K562 (cell line): ENCODE measurements around the gene GAB2. TPM values are rescaled to one million over a fixed set of nuclear protein-coding genes. Genes with fewer than 3 reads are reported as not detected.

Experiments used
- CBX1 ChIP-seq: sonication (generic); IDR thresholded peaks from 2 replicates; pipeline ENCODE4 v1.6.1; 2016; ENCODE audit warnings: antibody characterized with exemption, low read depth, mild to moderate bottlenecking
- CTCF ChIP-seq, 3 experiments: IDR thresholded peaks in 2 of 3; conservative IDR thresholded peaks in 1 of 3; 2 replicates each; pipeline ENCODE4 v1.5.1; 2011 to 2012; ENCODE audit warnings: low read length in 3 of 3, mild to moderate bottlenecking in 3 of 3, control low read depth in 2 of 3, improper control_type of control experiment in 1 of 3, inconsistent platforms in 1 of 3, low read depth in 1 of 3, mixed read lengths in 1 of 3, moderate library complexity in 1 of 3; ENCODE audit not compliant: insufficient read depth in 2 of 3
- E2F5 ChIP-seq: sonication (generic); formaldehyde crosslinking; IDR thresholded peaks from 2 replicates; pipeline ENCODE4 v1.8.0; 2022; ENCODE audit warnings: mild to moderate bottlenecking, missing genetic modification reagents
- GTF3C2 ChIP-seq: IDR thresholded peaks from 3 replicates; pipeline ENCODE4 v1.6.1; 2011; ENCODE audit warnings: borderline replicate concordance, mild to moderate bottlenecking, moderate library complexity; ENCODE audit not compliant: insufficient read length; ENCODE audit errors: extremely low read depth
- HDAC2 ChIP-seq: fragments of 450-650 bp; IDR thresholded peaks from 2 replicates; pipeline ENCODE4 v1.6.1; 2016; ENCODE audit warnings: mild to moderate bottlenecking
- MECOM ChIP-seq: fragments of 250-450 bp; sonication (Bioruptor Pico); IDR thresholded peaks from 2 replicates; pipeline ENCODE4 v1.8.0; 2022; ENCODE audit warnings: inconsistent platforms
- NCOA4 ChIP-seq: fragments of 450-650 bp; IDR thresholded peaks from 2 replicates; pipeline ENCODE4 v1.6.1; 2018; ENCODE audit warnings: mild to moderate bottlenecking; ENCODE audit not compliant: partially characterized antibody
- SMARCA4 ChIP-seq: fragments of 450-650 bp; IDR thresholded peaks from 2 replicates; pipeline ENCODE4 v1.6.1; 2016
- SP1 ChIP-seq: sonication (generic); formaldehyde crosslinking; IDR thresholded peaks from 2 replicates; pipeline ENCODE4 v1.8.1; 2022; ENCODE audit warnings: mild to moderate bottlenecking, missing genetic modification reagents
- TSHZ1 ChIP-seq: fragments of 250-450 bp; sonication (Bioruptor Pico); IDR thresholded peaks from 2 replicates; pipeline ENCODE4 v1.4.0; 2020; ENCODE audit warnings: mild to moderate bottlenecking, moderate library complexity
- USF1 ChIP-seq: sonication (generic); formaldehyde crosslinking; IDR thresholded peaks from 2 replicates; pipeline ENCODE4 v1.9.0; 2022; ENCODE audit warnings: mild to moderate bottlenecking, missing genetic modification reagents
- ZNF277 ChIP-seq: fragments of 250-450 bp; sonication (Bioruptor Pico); IDR thresholded peaks from 2 replicates; pipeline ENCODE4 v1.8.0; 2022; ENCODE audit warnings: inconsistent platforms, mild to moderate bottlenecking, moderate library complexity, borderline replicate concordance
- ZNF699 ChIP-seq: fragments of 250-450 bp; sonication (Bioruptor Pico); IDR thresholded peaks from 2 replicates; pipeline ENCODE4 v1.8.0; 2021; ENCODE audit warnings: mild to moderate bottlenecking, moderate library complexity; ENCODE audit not compliant: insufficient replicate concordance
- ZNF830 ChIP-seq: fragments of 250-450 bp; sonication (Bioruptor Pico); IDR thresholded peaks from 2 replicates; pipeline ENCODE4 v1.5.0; 2021; ENCODE audit warnings: mild to moderate bottlenecking
- polyA plus RNA-seq, 8 experiments: library from polyadenylated mRNA; depleted of rRNA in 4 of 8; stranded (reverse) in 5 of 8; unstranded in 3 of 8; fragments of >200 nt; fragmentation: Nextera tagmentation in 2 of 8; fragmentation: Illumina TruSeq in 1 of 8; extraction: Ambion mirVana in 2 of 8; extraction: Trizol in 1 of 8; gene quantifications; 2 replicates each; pipeline versions ENCODE4 v1.2.1 to v1.2.3, GENCODE V29; 2011 to 2014; ENCODE audit warnings: inconsistent platforms in 1 of 8, missing spikeins in 1 of 8
- total RNA-seq, 7 experiments: library from RNA; depleted of rRNA in 6 of 7; stranded (reverse); fragments of >200 nt in 6 of 7; fragmentation: Illumina TruSeq in 2 of 7; extraction: Trizol in 2 of 7; gene quantifications; 2 replicates each; pipeline versions ENCODE4 v1.2.1 to v1.2.3, GENCODE V29; 2011 to 2021; ENCODE audit warnings: low replicate concordance in 1 of 7

GAB2 gene
- total and polyA plus RNA-seq, 9 of the 15 experiments (the other 6 are each of a cell fraction or from before 2014, with no cell fraction given): 2.3 to 35.2 (median 16.1) TPM

- TF ChIP-seq TSHZ1 (CRISPR knock-in tag): no peak
- peak; percentile 69; the same call in 1 of the 2 replicates for TF ChIP-seq HDAC2
- TF ChIP-seq SMARCA4: peak; percentile 53; the same call in 1 of the 2 replicates
- TF ChIP-seq CTCF (IDR thresholded peaks at IDR 0.05 in 2 of 3, conservative IDR thresholded peaks at IDR 0.05 in 1 of 3; ENCODE audit: insufficient read depth in 2 of 3, low read depth in 1 of 3, low read length in 3 of 3): peak; percentile 50 to 68 (median 63)
- TF ChIP-seq GTF3C2: no peak
- peak; percentile 51; the same call in 1 of the 2 replicates for TF ChIP-seq USF1
- no peak for TF ChIP-seq ZNF699 (CRISPR knock-in tag)
- TF ChIP-seq ZNF830 (CRISPR knock-in tag): no peak
- peak; percentile 65; the same call in 1 of the 2 replicates for TF ChIP-seq MECOM
- TF ChIP-seq NCOA4: no peak
- peak; percentile 25; the same call in 1 of the 2 replicates for TF ChIP-seq SP1 (CRISPR knock-in tag)
- no peak for TF ChIP-seq ZNF277
- TF ChIP-seq E2F5 (CRISPR knock-in tag): no peak
- peak; percentile 74; the same call in 1 of the 2 replicates for TF ChIP-seq CBX1
Observed at GRCh38 chr11:78416285-78417174, 1.1 kb downstream of the GAB2 start (continued).
